SK-N-SH (cell line): Measurements from ENCODE around the gene SLC25A42.

Experiments
- ELF1 ChIP-seq: IDR thresholded peaks from 2 replicates; pipeline ENCODE4 v1.4.0; 2012
- EP300 ChIP-seq, 2 experiments: IDR thresholded peaks; 2 replicates each; pipeline versions ENCODE4 v1.4.0 to v1.6.1; 2012; ENCODE audit warnings: borderline replicate concordance in 1 of 2, low read depth in 1 of 2, low read length in 1 of 2
- GABPA ChIP-seq: IDR thresholded peaks from 2 replicates; pipeline ENCODE4 v1.4.0; 2012; ENCODE audit warnings: low read depth, mild to moderate bottlenecking
- GATA2 ChIP-seq: sonication (generic); formaldehyde crosslinking; IDR thresholded peaks from 2 replicates; pipeline ENCODE4 v1.5.0; 2020; ENCODE audit warnings: mild to moderate bottlenecking, missing genetic modification reagents
- POLR2AphosphoS5 ChIP-seq: IDR thresholded peaks from 2 replicates; pipeline ENCODE4 v1.6.1; 2012; ENCODE audit warnings: low read depth, low read length
- RAD21 ChIP-seq: IDR thresholded peaks from 2 replicates; pipeline ENCODE4 v1.6.1; 2012; ENCODE audit warnings: mild to moderate bottlenecking, low read length
- RXRA ChIP-seq: IDR thresholded peaks from 2 replicates; pipeline ENCODE4 v1.4.0; 2012; ENCODE audit warnings: low read depth, mild to moderate bottlenecking, borderline replicate concordance
- SMC3 ChIP-seq: IDR thresholded peaks from 2 replicates; pipeline ENCODE4 v1.6.1; 2012; ENCODE audit warnings: low read depth, low read length, improper control_type of control experiment
- TF ChIP-seq, protein P1 (sequence below): fragments of 200-600 bp; sonication (generic); IDR thresholded peaks from 2 replicates; pipeline ENCODE4 v1.6.1; 2017; ENCODE audit warnings: antibody characterized with exemption, mild to moderate bottlenecking, moderate library complexity
- TF ChIP-seq, protein P2 (sequence below): IDR thresholded peaks from 2 replicates; pipeline ENCODE4 v1.4.0; 2012; ENCODE audit warnings: low read depth, borderline replicate concordance
- TF ChIP-seq, protein P3 (sequence below): fragments of 150-350 bp; IDR thresholded peaks from 2 replicates; pipeline ENCODE4 v1.6.1; 2017; ENCODE audit warnings: antibody characterized with exemption, low read length, low read depth, borderline replicate concordance
- TF ChIP-seq, protein P4 (sequence below): fragments of 150-350 bp; IDR thresholded peaks from 2 replicates; pipeline ENCODE4 v1.6.1; 2016; ENCODE audit warnings: mild to moderate bottlenecking, low read depth, low read length

DNA sequence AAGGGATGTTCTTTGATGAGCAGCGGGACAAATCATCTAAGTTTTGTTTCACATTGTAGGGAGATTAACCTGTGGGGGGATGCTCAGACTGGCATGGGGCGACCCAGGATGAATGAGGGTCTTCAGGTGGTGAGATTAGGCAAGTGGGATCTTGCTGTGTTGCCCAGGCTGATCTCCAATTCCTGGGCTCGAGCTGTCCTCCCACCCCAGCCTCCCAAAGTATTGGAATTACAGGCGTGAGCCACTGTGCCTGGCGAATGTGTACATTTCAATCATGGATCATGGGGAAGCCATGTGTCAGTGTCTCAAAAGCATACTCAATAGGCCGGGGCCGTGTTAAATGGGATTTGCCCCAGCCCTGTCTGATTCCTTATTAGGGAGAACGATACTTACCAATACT is 8.1 kb downstream of the SLC25A42 start:
- TF ChIP-seq RXRA: no peak
- TF ChIP-seq EP300 (IDR thresholded peaks at IDR 0.05; ENCODE audit: borderline replicate concordance in 1 of 2, low read depth in 1 of 2, low read length in 1 of 2): no peak
- TF ChIP-seq, protein P1, sequence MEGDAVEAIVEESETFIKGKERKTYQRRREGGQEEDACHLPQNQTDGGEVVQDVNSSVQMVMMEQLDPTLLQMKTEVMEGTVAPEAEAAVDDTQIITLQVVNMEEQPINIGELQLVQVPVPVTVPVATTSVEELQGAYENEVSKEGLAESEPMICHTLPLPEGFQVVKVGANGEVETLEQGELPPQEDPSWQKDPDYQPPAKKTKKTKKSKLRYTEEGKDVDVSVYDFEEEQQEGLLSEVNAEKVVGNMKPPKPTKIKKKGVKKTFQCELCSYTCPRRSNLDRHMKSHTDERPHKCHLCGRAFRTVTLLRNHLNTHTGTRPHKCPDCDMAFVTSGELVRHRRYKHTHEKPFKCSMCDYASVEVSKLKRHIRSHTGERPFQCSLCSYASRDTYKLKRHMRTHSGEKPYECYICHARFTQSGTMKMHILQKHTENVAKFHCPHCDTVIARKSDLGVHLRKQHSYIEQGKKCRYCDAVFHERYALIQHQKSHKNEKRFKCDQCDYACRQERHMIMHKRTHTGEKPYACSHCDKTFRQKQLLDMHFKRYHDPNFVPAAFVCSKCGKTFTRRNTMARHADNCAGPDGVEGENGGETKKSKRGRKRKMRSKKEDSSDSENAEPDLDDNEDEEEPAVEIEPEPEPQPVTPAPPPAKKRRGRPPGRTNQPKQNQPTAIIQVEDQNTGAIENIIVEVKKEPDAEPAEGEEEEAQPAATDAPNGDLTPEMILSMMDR: no peak
- no peak for TF ChIP-seq GATA2 (CRISPR knock-in tag)
- TF ChIP-seq, protein P2, sequence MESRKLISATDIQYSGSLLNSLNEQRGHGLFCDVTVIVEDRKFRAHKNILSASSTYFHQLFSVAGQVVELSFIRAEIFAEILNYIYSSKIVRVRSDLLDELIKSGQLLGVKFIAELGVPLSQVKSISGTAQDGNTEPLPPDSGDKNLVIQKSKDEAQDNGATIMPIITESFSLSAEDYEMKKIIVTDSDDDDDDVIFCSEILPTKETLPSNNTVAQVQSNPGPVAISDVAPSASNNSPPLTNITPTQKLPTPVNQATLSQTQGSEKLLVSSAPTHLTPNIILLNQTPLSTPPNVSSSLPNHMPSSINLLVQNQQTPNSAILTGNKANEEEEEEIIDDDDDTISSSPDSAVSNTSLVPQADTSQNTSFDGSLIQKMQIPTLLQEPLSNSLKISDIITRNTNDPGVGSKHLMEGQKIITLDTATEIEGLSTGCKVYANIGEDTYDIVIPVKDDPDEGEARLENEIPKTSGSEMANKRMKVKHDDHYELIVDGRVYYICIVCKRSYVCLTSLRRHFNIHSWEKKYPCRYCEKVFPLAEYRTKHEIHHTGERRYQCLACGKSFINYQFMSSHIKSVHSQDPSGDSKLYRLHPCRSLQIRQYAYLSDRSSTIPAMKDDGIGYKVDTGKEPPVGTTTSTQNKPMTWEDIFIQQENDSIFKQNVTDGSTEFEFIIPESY: no peak
- no peak for TF ChIP-seq ELF1
- TF ChIP-seq, protein P3, sequence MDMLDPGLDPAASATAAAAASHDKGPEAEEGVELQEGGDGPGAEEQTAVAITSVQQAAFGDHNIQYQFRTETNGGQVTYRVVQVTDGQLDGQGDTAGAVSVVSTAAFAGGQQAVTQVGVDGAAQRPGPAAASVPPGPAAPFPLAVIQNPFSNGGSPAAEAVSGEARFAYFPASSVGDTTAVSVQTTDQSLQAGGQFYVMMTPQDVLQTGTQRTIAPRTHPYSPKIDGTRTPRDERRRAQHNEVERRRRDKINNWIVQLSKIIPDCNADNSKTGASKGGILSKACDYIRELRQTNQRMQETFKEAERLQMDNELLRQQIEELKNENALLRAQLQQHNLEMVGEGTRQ: no peak
- TF ChIP-seq GABPA: no peak
- TF ChIP-seq, protein P4, sequence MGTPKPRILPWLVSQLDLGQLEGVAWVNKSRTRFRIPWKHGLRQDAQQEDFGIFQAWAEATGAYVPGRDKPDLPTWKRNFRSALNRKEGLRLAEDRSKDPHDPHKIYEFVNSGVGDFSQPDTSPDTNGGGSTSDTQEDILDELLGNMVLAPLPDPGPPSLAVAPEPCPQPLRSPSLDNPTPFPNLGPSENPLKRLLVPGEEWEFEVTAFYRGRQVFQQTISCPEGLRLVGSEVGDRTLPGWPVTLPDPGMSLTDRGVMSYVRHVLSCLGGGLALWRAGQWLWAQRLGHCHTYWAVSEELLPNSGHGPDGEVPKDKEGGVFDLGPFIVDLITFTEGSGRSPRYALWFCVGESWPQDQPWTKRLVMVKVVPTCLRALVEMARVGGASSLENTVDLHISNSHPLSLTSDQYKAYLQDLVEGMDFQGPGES: no peak
- TF ChIP-seq RAD21: no peak
- TF ChIP-seq SMC3: no peak
- TF ChIP-seq POLR2AphosphoS5: no peak
